ENCODE measurements around the gene DNAH11. TPM values are rescaled to one million over a fixed set of nuclear protein-coding genes. Genes with fewer than 3 reads are reported as not detected.

Gene DNAH11
- polyA plus RNA-seq, 1 donor from 2014 or later: 0.16 TPM

DNA sequence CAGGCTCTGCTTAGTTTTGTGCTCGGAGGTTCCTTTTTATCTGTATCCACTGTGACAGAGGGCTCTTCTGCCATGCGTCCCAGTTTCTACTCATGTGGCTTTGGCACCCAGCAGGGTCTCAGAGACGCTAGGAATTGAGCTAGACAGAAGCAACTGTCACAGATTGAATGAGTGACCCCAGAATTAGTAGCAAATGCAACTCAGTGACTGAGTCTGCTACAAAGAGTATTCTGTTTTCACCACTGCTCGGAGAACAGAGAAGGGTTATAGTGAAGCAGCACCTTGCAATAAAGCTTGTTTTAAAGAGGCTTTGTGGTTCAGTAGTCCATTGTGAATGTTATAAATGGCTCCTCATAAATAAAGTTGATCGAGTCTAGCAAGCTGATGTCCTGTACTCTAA, 113.2 kb downstream of the DNAH11 start:
- Histone ChIP-seq H3K9me2 (ENCODE audit: insufficient read depth, low read length) (no peaks in the 10 kb centered on the region), H3K27ac (ENCODE audit: low read length) (no peak overlapping the region), H3K4me3 (ENCODE audit: low read length) (no peak overlapping the region), H3K79me2 (replicated peaks; ENCODE audit: insufficient read depth, low read length) (no peaks in the 10 kb centered on the region), H3K36me3 (ENCODE audit: insufficient read depth, low read length) (no peaks in the 10 kb centered on the region), H3F3A (ENCODE audit: insufficient read depth, low read length, poor library complexity, severe bottlenecking) (no peaks in the 10 kb centered on the region), H3K4me2 (ENCODE audit: low read length) (no peak overlapping the region), H3K27me3 (ENCODE audit: insufficient read depth, low read depth, low read length) (no peaks in the 10 kb centered on the region), H4K20me1 (ENCODE audit: insufficient read depth) (no peaks in the 10 kb centered on the region), H2AFZ (ENCODE audit: low read depth, low read length) (no peak overlapping the region), H3K9ac (ENCODE audit: low read length) (no peak overlapping the region), H3K9me3 (ENCODE audit: low read length) (no peaks in the 10 kb centered on the region)
- TF ChIP-seq, protein P1, sequence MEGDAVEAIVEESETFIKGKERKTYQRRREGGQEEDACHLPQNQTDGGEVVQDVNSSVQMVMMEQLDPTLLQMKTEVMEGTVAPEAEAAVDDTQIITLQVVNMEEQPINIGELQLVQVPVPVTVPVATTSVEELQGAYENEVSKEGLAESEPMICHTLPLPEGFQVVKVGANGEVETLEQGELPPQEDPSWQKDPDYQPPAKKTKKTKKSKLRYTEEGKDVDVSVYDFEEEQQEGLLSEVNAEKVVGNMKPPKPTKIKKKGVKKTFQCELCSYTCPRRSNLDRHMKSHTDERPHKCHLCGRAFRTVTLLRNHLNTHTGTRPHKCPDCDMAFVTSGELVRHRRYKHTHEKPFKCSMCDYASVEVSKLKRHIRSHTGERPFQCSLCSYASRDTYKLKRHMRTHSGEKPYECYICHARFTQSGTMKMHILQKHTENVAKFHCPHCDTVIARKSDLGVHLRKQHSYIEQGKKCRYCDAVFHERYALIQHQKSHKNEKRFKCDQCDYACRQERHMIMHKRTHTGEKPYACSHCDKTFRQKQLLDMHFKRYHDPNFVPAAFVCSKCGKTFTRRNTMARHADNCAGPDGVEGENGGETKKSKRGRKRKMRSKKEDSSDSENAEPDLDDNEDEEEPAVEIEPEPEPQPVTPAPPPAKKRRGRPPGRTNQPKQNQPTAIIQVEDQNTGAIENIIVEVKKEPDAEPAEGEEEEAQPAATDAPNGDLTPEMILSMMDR (IDR thresholded peaks at IDR 0.05; ENCODE audit: poor library complexity, severe bottlenecking): no peak
- no peak for TF ChIP-seq RAD21 (conservative IDR thresholded peaks at IDR 0.05)
- no peak for TF ChIP-seq SMC3 (conservative IDR thresholded peaks at IDR 0.05; ENCODE audit: poor library complexity)
- no peak for TF ChIP-seq MXI1 (conservative IDR thresholded peaks at IDR 0.05; ENCODE audit: poor library complexity, severe bottlenecking)
- TF ChIP-seq EZH2 (IDR thresholded peaks at IDR 0.05; ENCODE audit: borderline replicate concordance, insufficient read depth, low read length, poor library complexity, severe bottlenecking): no peak
- no peak for TF ChIP-seq TAF1 (IDR thresholded peaks at IDR 0.05; ENCODE audit: low read depth)
- TF ChIP-seq, protein P2, sequence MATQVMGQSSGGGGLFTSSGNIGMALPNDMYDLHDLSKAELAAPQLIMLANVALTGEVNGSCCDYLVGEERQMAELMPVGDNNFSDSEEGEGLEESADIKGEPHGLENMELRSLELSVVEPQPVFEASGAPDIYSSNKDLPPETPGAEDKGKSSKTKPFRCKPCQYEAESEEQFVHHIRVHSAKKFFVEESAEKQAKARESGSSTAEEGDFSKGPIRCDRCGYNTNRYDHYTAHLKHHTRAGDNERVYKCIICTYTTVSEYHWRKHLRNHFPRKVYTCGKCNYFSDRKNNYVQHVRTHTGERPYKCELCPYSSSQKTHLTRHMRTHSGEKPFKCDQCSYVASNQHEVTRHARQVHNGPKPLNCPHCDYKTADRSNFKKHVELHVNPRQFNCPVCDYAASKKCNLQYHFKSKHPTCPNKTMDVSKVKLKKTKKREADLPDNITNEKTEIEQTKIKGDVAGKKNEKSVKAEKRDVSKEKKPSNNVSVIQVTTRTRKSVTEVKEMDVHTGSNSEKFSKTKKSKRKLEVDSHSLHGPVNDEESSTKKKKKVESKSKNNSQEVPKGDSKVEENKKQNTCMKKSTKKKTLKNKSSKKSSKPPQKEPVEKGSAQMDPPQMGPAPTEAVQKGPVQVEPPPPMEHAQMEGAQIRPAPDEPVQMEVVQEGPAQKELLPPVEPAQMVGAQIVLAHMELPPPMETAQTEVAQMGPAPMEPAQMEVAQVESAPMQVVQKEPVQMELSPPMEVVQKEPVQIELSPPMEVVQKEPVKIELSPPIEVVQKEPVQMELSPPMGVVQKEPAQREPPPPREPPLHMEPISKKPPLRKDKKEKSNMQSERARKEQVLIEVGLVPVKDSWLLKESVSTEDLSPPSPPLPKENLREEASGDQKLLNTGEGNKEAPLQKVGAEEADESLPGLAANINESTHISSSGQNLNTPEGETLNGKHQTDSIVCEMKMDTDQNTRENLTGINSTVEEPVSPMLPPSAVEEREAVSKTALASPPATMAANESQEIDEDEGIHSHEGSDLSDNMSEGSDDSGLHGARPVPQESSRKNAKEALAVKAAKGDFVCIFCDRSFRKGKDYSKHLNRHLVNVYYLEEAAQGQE (IDR thresholded peaks at IDR 0.05; ENCODE audit: borderline replicate concordance): no peak
- TF ChIP-seq POLR2AphosphoS5 (IDR thresholded peaks at IDR 0.05): no peak
- TF ChIP-seq EP300 (conservative IDR thresholded peaks at IDR 0.05; ENCODE audit: poor library complexity, severe bottlenecking): no peak

DNA sequence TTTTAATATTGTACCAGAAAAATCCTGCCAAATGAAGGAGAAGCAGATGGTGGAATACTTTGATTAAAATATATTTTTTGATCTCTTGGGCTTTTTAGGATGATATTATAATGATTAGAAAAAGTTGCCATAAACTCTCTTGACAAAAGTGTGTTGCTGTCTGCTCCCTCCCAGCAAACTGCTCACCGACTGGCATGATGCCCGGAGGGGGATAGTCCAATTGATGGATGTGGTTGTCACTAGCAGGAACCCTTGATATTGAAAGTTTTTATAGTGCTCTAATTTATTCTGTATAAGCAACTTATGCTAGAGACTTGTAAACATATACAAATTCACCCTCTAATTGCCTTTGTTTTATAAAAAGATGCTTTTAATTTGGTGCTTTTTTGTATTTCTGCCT, 114.0 kb downstream of the DNAH11 start:
- no peaks in the 10 kb centered on the region for H3K79me2 ChIP-seq (replicated peaks; ENCODE audit: insufficient read depth, low read length)
- TF ChIP-seq POLR2AphosphoS5 (IDR thresholded peaks at IDR 0.05) (no peak), EZH2 (IDR thresholded peaks at IDR 0.05; ENCODE audit: borderline replicate concordance, insufficient read depth, low read length, poor library complexity, severe bottlenecking) (no peak), MXI1 (conservative IDR thresholded peaks at IDR 0.05; ENCODE audit: poor library complexity, severe bottlenecking) (no peak), EP300 (conservative IDR thresholded peaks at IDR 0.05; ENCODE audit: poor library complexity, severe bottlenecking) (no peak), RAD21 (conservative IDR thresholded peaks at IDR 0.05) (no peak)
- TF ChIP-seq, protein P1 (IDR thresholded peaks at IDR 0.05; ENCODE audit: poor library complexity, severe bottlenecking): no peak
- TF ChIP-seq, protein P2 (IDR thresholded peaks at IDR 0.05; ENCODE audit: borderline replicate concordance): no peak
- no peak overlapping the region for H2AFZ ChIP-seq (ENCODE audit: low read depth, low read length)
- no peaks in the 10 kb centered on the region for H3K9me2 ChIP-seq (ENCODE audit: insufficient read depth, low read length)
- H3K4me3 ChIP-seq (ENCODE audit: low read length): no peak overlapping the region
- no peaks in the 10 kb centered on the region for H3K27me3 ChIP-seq (ENCODE audit: insufficient read depth, low read depth, low read length)
- H3F3A ChIP-seq (ENCODE audit: insufficient read depth, low read length, poor library complexity, severe bottlenecking): no peaks in the 10 kb centered on the region
- H3K36me3 ChIP-seq (ENCODE audit: insufficient read depth, low read length): no peaks in the 10 kb centered on the region
- no peaks in the 10 kb centered on the region for H4K20me1 ChIP-seq (ENCODE audit: insufficient read depth)
- no peak overlapping the region for H3K27ac ChIP-seq (ENCODE audit: low read length)
- no peak overlapping the region for H3K9ac ChIP-seq (ENCODE audit: low read length)
- no peaks in the 10 kb centered on the region for H3K9me3 ChIP-seq (ENCODE audit: low read length)
- H3K4me2 ChIP-seq (ENCODE audit: low read length): no peak overlapping the region

Measured in neural cell (in vitro differentiated cells).